GM12878 (cell line): ENCODE results near the gene BMERB1. TPM values are rescaled to one million over a fixed set of nuclear protein-coding genes. Genes with fewer than 3 reads are reported as not detected.

Experiments used
- ATAC-seq: fragments of 200-7000 bp; cut with Tn5 transposase; 3 replicates; pipeline ENCODE4 v1.9.1; 2020; ENCODE audit warnings: mild to moderate bottlenecking, moderate library complexity
- BruUV-seq: library from RNA; stranded (reverse); fragments of 400-500 nt; replicated peaks from 2 replicates; lab custom pipeline; 2021; lab: Mats Ljungman, UMichigan
- CTCF ChIA-PET: fragments of 300-600 bp; sonication (Branson Sonifier 250); formaldehyde crosslinking; extraction: SDS; loops from one replicate; lab custom pipeline; 2021; ENCODE audit warnings: inconsistent platforms; lab: Yijun Ruan, JAX
- POLR2A ChIA-PET: fragments of 350-600 bp; formaldehyde crosslinking; extraction: SDS; loops from one replicate; lab custom pipeline; 2021; ENCODE audit warnings: inconsistent platforms; lab: Charles Lee
- RAD21 ChIA-PET: fragments of 300-600 bp; sonication (Branson Sonifier 250); formaldehyde crosslinking; loops from one replicate; lab custom pipeline; 2023; ENCODE audit warnings: antibody characterized with exemption; ENCODE audit not compliant: unreplicated experiment; lab: Charles Lee
- SMC1A ChIA-PET: fragments of 300-600 bp; sonication (Branson Sonifier 250); formaldehyde crosslinking; loops from one replicate; lab custom pipeline; 2023; ENCODE audit not compliant: unreplicated experiment, uncharacterized antibody; lab: Charles Lee
- DNase-seq: peaks from one replicate; pipeline ENCODE4 v3.0.0-alpha.2; 2011; ENCODE audit warnings: low read depth, low spot score
- FAIRE-seq: peaks from 3 replicates; lab custom pipeline; 2011; peaks lifted over from hg19 to GRCh38; lab: Jason Lieb, UNC
- H2AFZ ChIP-seq: 2 replicates; pipeline ENCODE4 v1.6.0; 2011; ENCODE audit warnings: low read depth, low read length, control low read depth; ENCODE audit not compliant: control insufficient read depth
- H3K27ac ChIP-seq: 2 replicates; pipeline ENCODE4 v1.5.1; 2011; ENCODE audit warnings: control low read depth; ENCODE audit not compliant: control insufficient read depth, insufficient read depth
- H3K27me3 ChIP-seq, 2 experiments: replicated peaks in 1 of 2; 2 replicates each; pipeline versions ENCODE4 v1.6.0 to v1.6.1; 2011; ENCODE audit warnings: low read length in 1 of 2; ENCODE audit not compliant: control insufficient read depth in 2 of 2, insufficient read depth in 2 of 2
- H3K36me3 ChIP-seq, 2 experiments: 2 replicates each; pipeline ENCODE4 v1.5.1; 2011; ENCODE audit warnings: low read length in 1 of 2; ENCODE audit not compliant: control insufficient read depth in 2 of 2, insufficient read depth in 2 of 2
- H3K4me1 ChIP-seq: 2 replicates; pipeline ENCODE4 v1.6.1; 2011; ENCODE audit warnings: mild to moderate bottlenecking, low read length, moderate library complexity, mixed read lengths; ENCODE audit not compliant: control insufficient read depth, insufficient read depth
- H3K4me2 ChIP-seq: 2 replicates; pipeline ENCODE4 v1.6.0; 2011; ENCODE audit warnings: control low read depth; ENCODE audit not compliant: control insufficient read depth, insufficient read depth
- H3K4me3 ChIP-seq: fragments of 200-600 bp; sonication (generic); 2 replicates; pipeline ENCODE4 v1.5.1; 2016
- H3K79me2 ChIP-seq: 2 replicates; pipeline ENCODE4 v1.6.0; 2011; ENCODE audit warnings: low read length; ENCODE audit not compliant: control insufficient read depth, insufficient read depth
- H3K9ac ChIP-seq: 2 replicates; pipeline ENCODE4 v1.8.0; 2011; ENCODE audit warnings: low read length, control low read depth, mixed read lengths; ENCODE audit not compliant: control insufficient read depth, insufficient read depth
- H3K9me3 ChIP-seq: replicated peaks from 3 replicates; pipeline ENCODE4 v1.5.1; 2011; ENCODE audit warnings: mild to moderate bottlenecking, low read length; ENCODE audit not compliant: control insufficient read depth, insufficient read depth
- H4K20me1 ChIP-seq: 2 replicates; pipeline ENCODE4 v1.6.0; 2011; ENCODE audit not compliant: control insufficient read depth, insufficient read depth
- ATF7 ChIP-seq: fragments of 450-650 bp; IDR thresholded peaks from 2 replicates; pipeline ENCODE4 v1.6.1; 2016; ENCODE audit warnings: low read depth, mild to moderate bottlenecking
- BMI1 ChIP-seq: fragments of 450-650 bp; IDR thresholded peaks from 2 replicates; pipeline ENCODE4 v1.6.1; 2016; ENCODE audit warnings: mild to moderate bottlenecking, moderate library complexity, borderline replicate concordance
- CEBPB ChIP-seq, 2 experiments: fragments of 150-350 bp in 1 of 2; IDR thresholded peaks; 2 replicates each; pipeline ENCODE4 v1.6.1; 2012 to 2014; ENCODE audit warnings: low read depth in 2 of 2, low read length in 2 of 2, borderline replicate concordance in 1 of 2, inconsistent platforms in 1 of 2
- EED ChIP-seq: sonication (generic); IDR thresholded peaks from 2 replicates; pipeline ENCODE4 v1.6.1; 2016; ENCODE audit warnings: antibody characterized with exemption, low read depth
- EP300 ChIP-seq, 2 experiments: fragments of 150-350 bp in 1 of 2; IDR thresholded peaks; 2 replicates each; pipeline ENCODE4 v1.6.1; 2011 to 2012; ENCODE audit warnings: low read depth in 2 of 2, low read length in 2 of 2, borderline replicate concordance in 1 of 2, improper control_type of control experiment in 1 of 2, inconsistent platforms in 1 of 2; ENCODE audit not compliant: control insufficient read depth in 1 of 2
- GATAD2B ChIP-seq: fragments of 450-650 bp; conservative IDR thresholded peaks from 2 replicates; pipeline ENCODE4 v1.6.1; 2017; ENCODE audit warnings: low read depth, mild to moderate bottlenecking, moderate library complexity
- HDGF ChIP-seq: fragments of 450-650 bp; IDR thresholded peaks from 2 replicates; pipeline ENCODE4 v1.6.1; 2016; ENCODE audit warnings: antibody characterized with exemption
- MXI1 ChIP-seq: fragments of 150-350 bp; IDR thresholded peaks from 2 replicates; pipeline ENCODE4 v1.6.1; 2011; ENCODE audit warnings: low read depth, mild to moderate bottlenecking, inconsistent platforms, low read length, improper control_type of control experiment
- NFXL1 ChIP-seq: fragments of 450-650 bp; IDR thresholded peaks from 2 replicates; pipeline ENCODE4 v1.6.1; 2017; ENCODE audit warnings: antibody characterized with exemption, mild to moderate bottlenecking, borderline replicate concordance
- NR2C2 ChIP-seq: IDR thresholded peaks from 2 replicates; pipeline ENCODE4 v1.6.1; 2011; ENCODE audit warnings: borderline replicate concordance, low read depth; ENCODE audit not compliant: control insufficient read depth, insufficient read length
- NR2F1 ChIP-seq: fragments of 450-650 bp; conservative IDR thresholded peaks from 2 replicates; pipeline ENCODE4 v1.6.1; 2017; ENCODE audit warnings: mild to moderate bottlenecking
- SPI1 ChIP-seq: IDR thresholded peaks from 2 replicates; pipeline ENCODE4 v1.6.1; 2011; ENCODE audit warnings: low read depth, mild to moderate bottlenecking, low read length, moderate library complexity, borderline replicate concordance; ENCODE audit not compliant: insufficient read depth
- TCF7 ChIP-seq: IDR thresholded peaks from 2 replicates; pipeline ENCODE4 v1.6.1; 2014; ENCODE audit warnings: antibody characterized with exemption, borderline replicate concordance
- WRNIP1 ChIP-seq: IDR thresholded peaks from 2 replicates; pipeline ENCODE4 v1.6.1; 2011; ENCODE audit warnings: low read depth, low read length, improper control_type of control experiment, borderline replicate concordance
- ZNF217 ChIP-seq: fragments of 450-650 bp; IDR thresholded peaks from 2 replicates; pipeline ENCODE4 v1.6.1; 2017; ENCODE audit warnings: antibody characterized with exemption, mild to moderate bottlenecking
- ZNF384 ChIP-seq: IDR thresholded peaks from 2 replicates; pipeline ENCODE4 v1.6.1; 2012; ENCODE audit warnings: low read depth, mild to moderate bottlenecking, low read length, improper control_type of control experiment, borderline replicate concordance
- WGBS: methylation state at CpG from one replicate; pipeline ENCODE4 v1.1.6; 2016; ENCODE audit warnings: low lambda C conversion rate; ENCODE audit not compliant: insufficient replicate concordance, insufficient coverage; ENCODE audit errors: missing lambda C conversion rate; 5-methylcytosine and 5-hydroxymethylcytosine counted together
- in situ Hi-C: fragments of 300-500 bp; cut with MboI; formaldehyde crosslinking; loops from 9 replicates; pipeline ENCODE4 v1.14.3; 2018; ENCODE audit warnings: mixed read lengths
- intact Hi-C: fragments of 100-400 bp; cut with micrococcal nuclease; formaldehyde crosslinking; loops from one replicate; pipeline ENCODE4 v1.14.2; 2022; ENCODE audit not compliant: unreplicated experiment
- polyA plus RNA-seq, 11 experiments: library from polyadenylated mRNA; depleted of rRNA in 4 of 11; unstranded in 6 of 11; stranded (reverse) in 5 of 11; fragments of >200 nt; fragmentation: Nextera tagmentation in 4 of 11; fragmentation: Illumina TruSeq in 1 of 11; extraction: Ambion mirVana in 4 of 11; extraction: Trizol in 1 of 11; gene quantifications; 1 replicate in 1 of 11; 2 replicates in 10 of 11; pipeline versions ENCODE4 v1.2.1 to v1.2.3, GENCODE V29; 2011 to 2016; ENCODE audit warnings: inconsistent platforms in 2 of 11, missing spikeins in 2 of 11, low read depth in 1 of 11
- total RNA-seq, 4 experiments: library from RNA; depleted of rRNA in 3 of 4; stranded (reverse); fragments of >200 nt in 3 of 4; fragmentation: Illumina TruSeq in 1 of 4; extraction: Trizol in 1 of 4; gene quantifications; 2 replicates each; pipeline versions ENCODE4 v1.2.1 to v1.2.3, GENCODE V29; 2013 to 2021
- TF ChIP-seq, protein P1 (sequence below): IDR thresholded peaks from 2 replicates; pipeline ENCODE4 v1.6.1; 2011; ENCODE audit warnings: low read depth, mild to moderate bottlenecking, low read length, moderate library complexity, borderline replicate concordance; ENCODE audit errors: extremely low read depth
- TF ChIP-seq, protein P2 (sequence below): IDR thresholded peaks from 2 replicates; pipeline ENCODE4 v1.6.1; 2011; ENCODE audit warnings: borderline replicate concordance, low read depth, mild to moderate bottlenecking, moderate library complexity, mixed read lengths, low read length; ENCODE audit not compliant: insufficient read depth; ENCODE audit errors: extremely low read length
- TF ChIP-seq, protein P3 (sequence below): fragments of 450-650 bp; IDR thresholded peaks from 2 replicates; pipeline ENCODE4 v1.6.1; 2016; ENCODE audit warnings: mild to moderate bottlenecking
- TF ChIP-seq, protein P4 (sequence below): fragments of 450-650 bp; IDR thresholded peaks from 2 replicates; pipeline ENCODE4 v1.6.1; 2017; ENCODE audit warnings: borderline replicate concordance

The BMERB1 gene
- total and polyA plus RNA-seq, 10 of the 15 experiments (the other 5 are each of a cell fraction or from before 2014, with no cell fraction given): 0.05 to 0.68 (median 0.34) TPM

DNA sequence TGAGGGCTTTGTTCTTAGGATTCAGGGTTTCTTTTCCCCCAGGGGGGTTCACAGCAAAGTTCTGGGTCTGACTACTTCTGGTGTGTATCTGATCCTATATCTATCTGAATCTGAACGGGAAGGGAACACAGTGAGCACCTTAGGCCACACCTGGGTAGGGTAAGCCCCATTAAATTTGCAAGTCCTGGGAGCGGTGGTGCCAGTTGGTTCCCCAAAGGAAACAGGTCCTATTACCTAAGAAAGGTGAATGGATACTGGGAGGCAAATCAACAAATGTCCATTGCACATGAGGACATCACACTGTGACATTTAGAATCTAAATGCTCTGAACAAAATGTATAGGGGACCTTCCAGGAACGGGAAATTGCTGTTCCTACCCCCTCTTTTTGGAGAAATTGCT, 54.6 kb downstream of the BMERB1 start (continued):
- TF ChIP-seq EP300 (IDR thresholded peaks at IDR 0.05; ENCODE audit: borderline replicate concordance in 1 of 2, control insufficient read depth in 1 of 2, low read depth in 2 of 2, low read length in 2 of 2): no peak
- TF ChIP-seq, protein P1, sequence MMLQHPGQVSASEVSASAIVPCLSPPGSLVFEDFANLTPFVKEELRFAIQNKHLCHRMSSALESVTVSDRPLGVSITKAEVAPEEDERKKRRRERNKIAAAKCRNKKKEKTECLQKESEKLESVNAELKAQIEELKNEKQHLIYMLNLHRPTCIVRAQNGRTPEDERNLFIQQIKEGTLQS: no peak
- TF ChIP-seq, all 136 proteins: peak for 0

DNA sequence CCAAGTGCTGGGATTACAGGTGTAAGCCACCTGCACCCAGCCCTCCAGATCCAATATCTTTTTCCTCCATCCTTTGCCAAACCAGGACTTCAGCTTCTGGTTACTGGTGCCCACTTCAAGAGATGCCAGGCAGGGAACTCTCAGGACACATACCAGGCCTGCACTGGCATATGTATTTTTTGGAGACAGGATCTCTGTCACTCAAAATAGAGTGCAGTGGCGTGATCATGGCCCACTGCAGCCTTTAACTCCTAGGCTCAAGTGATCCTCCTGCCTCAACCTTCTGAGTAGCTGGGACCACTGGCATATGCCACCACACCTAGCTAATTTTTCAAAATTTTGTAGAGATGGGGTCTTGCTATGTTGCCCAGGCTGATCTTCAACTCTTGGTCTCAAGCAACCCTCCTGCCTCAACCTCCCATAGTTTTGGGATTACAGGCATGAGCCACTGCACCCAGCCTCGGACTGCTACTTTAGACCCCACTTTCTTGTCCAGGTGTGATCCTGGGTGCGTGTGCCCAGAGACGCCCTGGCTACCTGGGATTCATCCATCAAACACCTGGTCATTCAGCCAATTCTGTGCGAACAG, 55.8 kb downstream of the BMERB1 start:
- 45% methylated on average over 5 of the region's 5 CpGs for WGBS
- Histone ChIP-seq H3K4me1 (no peaks in the 10 kb centered on the region), H3K9ac (no peak overlapping the region), H3K36me3 (no peaks in the 10 kb centered on the region), H2AFZ (no peak overlapping the region), H3K4me2 (no peak overlapping the region), H4K20me1 (no peaks in the 10 kb centered on the region), H3K27ac (no peak overlapping the region), H3K9me3 (no peaks in the 10 kb centered on the region), H3K27me3 (no peaks in the 10 kb centered on the region), H3K4me3 (no peak overlapping the region), H3K79me2 (no peaks in the 10 kb centered on the region)
- no peak for ATAC-seq
- no peak for DNase-seq
- ChIA-PET CTCF (no interaction called here), RAD21 (no interaction called here), SMC1A (interaction anchor here (0.9 kb wide), 1 partner anchor 245 kb away, joined by 3 read pairs; no protein-coding TSS in a partner anchor), POLR2A (no interaction called here)
- in situ Hi-C loops: no loop called here
- no peak for FAIRE-seq
- intact Hi-C loops: no loop called here
- BruUV-seq: no TSS peak
- TF ChIP-seq CEBPB (IDR thresholded peaks at IDR 0.05; ENCODE audit: borderline replicate concordance in 1 of 2, low read depth in 2 of 2, low read length in 2 of 2): no peak
- TF ChIP-seq GATAD2B: no peak
- no peak for TF ChIP-seq MXI1
- TF ChIP-seq, protein P2, sequence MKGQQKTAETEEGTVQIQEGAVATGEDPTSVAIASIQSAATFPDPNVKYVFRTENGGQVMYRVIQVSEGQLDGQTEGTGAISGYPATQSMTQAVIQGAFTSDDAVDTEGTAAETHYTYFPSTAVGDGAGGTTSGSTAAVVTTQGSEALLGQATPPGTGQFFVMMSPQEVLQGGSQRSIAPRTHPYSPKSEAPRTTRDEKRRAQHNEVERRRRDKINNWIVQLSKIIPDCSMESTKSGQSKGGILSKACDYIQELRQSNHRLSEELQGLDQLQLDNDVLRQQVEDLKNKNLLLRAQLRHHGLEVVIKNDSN: no peak
- no peak for TF ChIP-seq ZNF384
- TF ChIP-seq WRNIP1: no peak
- TF ChIP-seq ZNF217: no peak
- TF ChIP-seq HDGF: no peak
- no peak for TF ChIP-seq NR2C2
- TF ChIP-seq SPI1: no peak
- TF ChIP-seq BMI1: no peak
- TF ChIP-seq NR2F1: no peak
- no peak for TF ChIP-seq EED
- no peak for TF ChIP-seq ATF7
- TF ChIP-seq NFXL1: no peak
- TF ChIP-seq TCF7: no peak
- TF ChIP-seq, protein P3, sequence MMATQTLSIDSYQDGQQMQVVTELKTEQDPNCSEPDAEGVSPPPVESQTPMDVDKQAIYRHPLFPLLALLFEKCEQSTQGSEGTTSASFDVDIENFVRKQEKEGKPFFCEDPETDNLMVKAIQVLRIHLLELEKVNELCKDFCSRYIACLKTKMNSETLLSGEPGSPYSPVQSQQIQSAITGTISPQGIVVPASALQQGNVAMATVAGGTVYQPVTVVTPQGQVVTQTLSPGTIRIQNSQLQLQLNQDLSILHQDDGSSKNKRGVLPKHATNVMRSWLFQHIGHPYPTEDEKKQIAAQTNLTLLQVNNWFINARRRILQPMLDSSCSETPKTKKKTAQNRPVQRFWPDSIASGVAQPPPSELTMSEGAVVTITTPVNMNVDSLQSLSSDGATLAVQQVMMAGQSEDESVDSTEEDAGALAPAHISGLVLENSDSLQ: no peak
- TF ChIP-seq, protein P4, sequence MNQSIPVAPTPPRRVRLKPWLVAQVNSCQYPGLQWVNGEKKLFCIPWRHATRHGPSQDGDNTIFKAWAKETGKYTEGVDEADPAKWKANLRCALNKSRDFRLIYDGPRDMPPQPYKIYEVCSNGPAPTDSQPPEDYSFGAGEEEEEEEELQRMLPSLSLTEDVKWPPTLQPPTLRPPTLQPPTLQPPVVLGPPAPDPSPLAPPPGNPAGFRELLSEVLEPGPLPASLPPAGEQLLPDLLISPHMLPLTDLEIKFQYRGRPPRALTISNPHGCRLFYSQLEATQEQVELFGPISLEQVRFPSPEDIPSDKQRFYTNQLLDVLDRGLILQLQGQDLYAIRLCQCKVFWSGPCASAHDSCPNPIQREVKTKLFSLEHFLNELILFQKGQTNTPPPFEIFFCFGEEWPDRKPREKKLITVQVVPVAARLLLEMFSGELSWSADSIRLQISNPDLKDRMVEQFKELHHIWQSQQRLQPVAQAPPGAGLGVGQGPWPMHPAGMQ: no peak
